Measurements from ENCODE around the gene ACAD11.

The ACAD11 gene

DNA sequence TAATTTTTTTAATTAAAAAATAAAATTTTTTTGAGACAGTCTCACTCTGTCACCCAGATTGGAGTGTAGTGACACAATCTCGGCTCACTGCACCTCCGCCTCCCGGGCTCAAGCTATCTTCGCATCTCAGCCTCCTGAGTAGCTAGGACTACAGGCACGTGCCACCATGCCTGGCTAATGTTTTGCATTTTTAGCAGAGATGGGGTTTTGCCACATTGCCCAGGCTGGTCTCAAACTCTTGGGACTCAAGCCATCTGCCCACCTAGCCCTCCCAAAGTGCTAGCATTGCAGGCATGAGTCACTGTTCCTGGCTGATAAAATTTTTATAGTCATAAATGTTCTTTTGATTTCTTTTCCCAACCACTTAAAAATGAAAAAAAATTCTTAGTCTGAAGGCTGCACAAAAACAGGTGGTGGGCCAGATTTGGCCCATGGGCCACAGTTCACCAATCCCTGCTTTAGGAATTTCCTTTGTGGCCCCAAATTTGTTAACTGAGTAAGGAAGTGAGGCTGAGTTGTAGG, 9.7 kb upstream of the ACAD11 start:
- no peaks in the 10 kb centered on the region for H3K4me1 ChIP-seq (ENCODE audit: control insufficient read depth, insufficient read depth, low read length)
- 91 to 92% methylated on average over 5 of the region's 5 CpGs for WGBS, 2 experiments
- H3K27ac ChIP-seq (ENCODE audit: insufficient read depth, low read depth, low read length, poor library complexity, severe bottlenecking) = no peak overlapping the region
- peaks cover 5% of the 10 kb centered on the region for H3K36me3 ChIP-seq (ENCODE audit: control insufficient read depth, insufficient read depth, low read length)
- H3K9me3 ChIP-seq (ENCODE audit: control insufficient read depth, low read length) = no peaks in the 10 kb centered on the region
- no peak overlapping the region for H3K4me3 ChIP-seq (ENCODE audit: insufficient read depth, low read depth, low read length)
- no peaks in the 10 kb centered on the region for H3K27me3 ChIP-seq (ENCODE audit: control insufficient read depth, insufficient read depth, low read length, poor library complexity, severe bottlenecking)

DNA sequence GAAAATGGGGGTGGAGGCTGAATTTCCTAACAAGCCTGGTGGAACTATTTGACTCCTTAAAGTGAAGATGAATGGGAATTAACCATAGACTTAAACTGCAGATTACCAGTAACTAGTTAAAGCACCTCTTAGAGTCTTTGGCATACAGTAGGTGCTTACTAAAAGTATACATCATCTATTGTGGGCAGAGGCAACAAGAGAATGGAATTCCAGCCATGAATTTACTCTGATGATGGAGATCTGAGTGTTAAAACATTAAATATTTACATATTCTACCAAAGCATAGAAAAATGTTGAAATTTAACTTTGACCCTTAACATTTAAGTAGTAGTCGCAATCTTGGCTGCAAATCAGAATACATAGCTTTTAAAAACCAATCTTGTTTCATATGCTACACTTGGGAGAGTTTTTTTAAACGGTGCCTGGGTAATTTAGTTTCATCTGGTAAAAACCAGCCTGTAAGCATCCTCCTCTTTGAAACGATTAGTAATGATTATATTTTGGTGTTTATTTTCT, 5.7 kb upstream of the ACAD11 start:
- H3K4me3 ChIP-seq (ENCODE audit: insufficient read depth, low read depth, low read length) = no peak overlapping the region
- H3K36me3 ChIP-seq (ENCODE audit: control insufficient read depth, insufficient read depth, low read length) = peaks cover 4% of the 10 kb centered on the region
- no peaks in the 10 kb centered on the region for H3K27me3 ChIP-seq (ENCODE audit: control insufficient read depth, insufficient read depth, low read length, poor library complexity, severe bottlenecking)
- WGBS, 2 experiments = 90 to 100% methylated on average over 2 of the region's 3 CpGs
- no peak overlapping the region for H3K27ac ChIP-seq (ENCODE audit: insufficient read depth, low read depth, low read length, poor library complexity, severe bottlenecking)
- H3K4me1 ChIP-seq (ENCODE audit: control insufficient read depth, insufficient read depth, low read length) = peaks cover 4% of the 10 kb centered on the region
- no peaks in the 10 kb centered on the region for H3K9me3 ChIP-seq (ENCODE audit: control insufficient read depth, low read length)

DNA sequence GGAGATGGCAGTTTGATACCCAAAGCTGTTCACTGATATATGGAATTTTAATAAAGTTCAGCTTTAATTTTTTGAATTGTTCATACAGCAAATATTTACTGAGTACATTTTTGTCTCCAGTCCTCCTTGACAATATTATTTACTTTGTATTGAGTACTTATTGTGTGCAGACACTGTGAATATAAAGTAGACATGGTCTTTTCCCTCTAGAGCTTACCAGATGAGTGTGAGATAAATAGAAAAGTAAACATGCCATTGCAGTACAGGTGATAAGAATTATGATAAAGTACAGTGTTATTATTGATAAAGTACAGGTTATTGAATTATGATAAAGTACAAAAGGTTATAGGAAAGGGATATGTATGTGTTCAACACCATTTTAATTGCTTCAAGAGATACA, 2.6 kb upstream of the ACAD11 start:
- no peaks in the 10 kb centered on the region for H3K27me3 ChIP-seq (ENCODE audit: control insufficient read depth, insufficient read depth, low read length, poor library complexity, severe bottlenecking)
- no peaks in the 10 kb centered on the region for H3K9me3 ChIP-seq (ENCODE audit: control insufficient read depth, low read length)
- H3K4me1 ChIP-seq (ENCODE audit: control insufficient read depth, insufficient read depth, low read length) = peaks cover 4% of the 10 kb centered on the region
- peaks cover 4% of the 10 kb centered on the region for H3K36me3 ChIP-seq (ENCODE audit: control insufficient read depth, insufficient read depth, low read length)
- H3K27ac ChIP-seq (ENCODE audit: insufficient read depth, low read depth, low read length, poor library complexity, severe bottlenecking) = no peak overlapping the region
- no peak overlapping the region for H3K4me3 ChIP-seq (ENCODE audit: insufficient read depth, low read depth, low read length)

DNA sequence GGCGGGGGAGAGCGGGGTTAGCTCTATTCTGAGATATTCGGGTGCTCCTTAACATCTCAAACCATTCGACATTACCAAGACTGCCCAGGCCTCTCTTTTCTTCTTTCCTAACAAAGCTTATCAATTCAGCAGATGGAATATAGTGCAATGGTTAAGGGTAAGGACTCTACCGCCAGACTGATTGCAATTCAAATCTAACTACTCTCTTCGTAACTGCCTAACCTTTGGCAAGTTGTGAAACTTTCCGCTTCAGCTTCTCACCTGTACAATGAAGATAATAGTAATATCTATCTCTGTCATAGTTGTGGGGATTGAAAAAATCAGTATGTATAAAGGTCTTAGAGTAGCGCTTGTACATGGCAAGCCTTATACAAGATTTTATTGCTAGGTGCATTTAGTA, 1.5 kb upstream of the ACAD11 start:
- WGBS, 2 experiments = 24% methylated on average over 4 to 8 of the region's 8 CpGs

DNA sequence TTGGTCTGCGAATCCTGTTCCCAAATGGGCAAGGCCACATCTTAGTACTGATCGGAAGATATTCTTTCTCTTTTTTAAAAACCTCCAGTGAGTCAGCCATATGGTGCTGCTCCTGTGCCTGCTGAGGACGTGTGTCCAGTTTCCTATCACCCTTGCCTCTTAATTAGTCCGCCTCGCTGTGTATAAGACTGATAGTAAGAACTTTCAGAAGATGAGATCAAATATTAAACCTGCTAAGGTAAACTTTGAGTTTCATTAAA, 1.1 kb upstream of the ACAD11 start:
- H3K27me3 ChIP-seq (ENCODE audit: control insufficient read depth, insufficient read depth, low read length, poor library complexity, severe bottlenecking) = no peaks in the 10 kb centered on the region
- peaks cover under 1% of the 10 kb centered on the region for H3K36me3 ChIP-seq (ENCODE audit: control insufficient read depth, insufficient read depth, low read length)
- H3K4me1 ChIP-seq (ENCODE audit: control insufficient read depth, insufficient read depth, low read length) = peaks cover 4% of the 10 kb centered on the region
- no peaks in the 10 kb centered on the region for H3K9me3 ChIP-seq (ENCODE audit: control insufficient read depth, low read length)
- peak overlapping the region; percentile 97 for H3K4me3 ChIP-seq (ENCODE audit: insufficient read depth, low read depth, low read length)
- H3K27ac ChIP-seq (ENCODE audit: insufficient read depth, low read depth, low read length, poor library complexity, severe bottlenecking) = no peak overlapping the region
- WGBS, 2 experiments = 2 to 4% methylated on average over 5 of the region's 5 CpGs

More for the DNA sequence above, 1.5 kb upstream of the ACAD11 start:
- peaks cover 4% of the 10 kb centered on the region for H3K36me3 ChIP-seq (ENCODE audit: control insufficient read depth, insufficient read depth, low read length)
- peaks cover 4% of the 10 kb centered on the region for H3K4me1 ChIP-seq (ENCODE audit: control insufficient read depth, insufficient read depth, low read length)
- peak overlapping the region; percentile 97 for H3K4me3 ChIP-seq (ENCODE audit: insufficient read depth, low read depth, low read length)
- no peaks in the 10 kb centered on the region for H3K27me3 ChIP-seq (ENCODE audit: control insufficient read depth, insufficient read depth, low read length, poor library complexity, severe bottlenecking)
- no peak overlapping the region for H3K27ac ChIP-seq (ENCODE audit: insufficient read depth, low read depth, low read length, poor library complexity, severe bottlenecking)
- no peaks in the 10 kb centered on the region for H3K9me3 ChIP-seq (ENCODE audit: control insufficient read depth, low read length)

DNA sequence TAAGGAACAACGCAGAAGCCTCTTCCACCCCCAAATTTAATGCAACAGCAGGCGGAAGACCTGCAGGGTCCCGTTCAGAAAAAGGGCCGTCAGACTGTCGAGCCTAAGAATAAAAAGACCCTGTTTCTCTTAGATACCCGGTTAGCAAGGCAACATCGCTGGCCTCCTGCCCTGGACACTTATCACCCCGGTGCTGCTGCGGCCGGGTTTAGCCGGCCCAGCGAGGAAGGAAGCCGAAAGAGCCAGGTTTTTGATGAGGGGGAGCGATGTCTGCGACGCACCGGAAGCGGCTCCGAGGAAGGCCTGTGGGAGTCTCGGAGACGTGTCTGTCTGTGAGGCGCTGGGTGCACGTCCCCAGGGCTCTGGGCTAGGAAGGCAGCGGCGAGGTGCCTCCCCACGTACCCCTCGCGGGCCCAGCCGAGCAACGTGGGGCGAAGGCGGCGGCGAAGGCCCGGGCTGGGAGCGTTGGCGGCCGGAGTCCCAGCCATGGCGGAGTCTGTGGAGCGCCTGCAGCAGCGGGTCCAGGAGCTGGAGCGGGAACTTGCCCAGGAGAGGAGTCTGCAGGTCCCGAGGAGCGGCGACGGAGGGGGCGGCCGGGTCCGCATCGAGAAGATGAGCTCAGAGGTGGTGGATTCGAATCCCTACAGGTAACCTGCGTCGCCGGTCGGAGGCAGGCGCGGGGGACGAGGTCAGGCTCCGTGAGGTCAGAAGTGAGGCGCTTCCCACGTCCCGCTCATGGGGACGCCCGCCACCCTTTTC, 622 bp upstream of the ACAD11 start, which contains the start of gene UBA5:
Gene UBA5 (plus strand): TSS at position 278 of the 759 bp plus-strand sequence. CDS start 209 bp downstream, at position 487.
- 0% methylated on average over 64 of the region's 64 CpGs for WGBS, 2 experiments

DNA sequence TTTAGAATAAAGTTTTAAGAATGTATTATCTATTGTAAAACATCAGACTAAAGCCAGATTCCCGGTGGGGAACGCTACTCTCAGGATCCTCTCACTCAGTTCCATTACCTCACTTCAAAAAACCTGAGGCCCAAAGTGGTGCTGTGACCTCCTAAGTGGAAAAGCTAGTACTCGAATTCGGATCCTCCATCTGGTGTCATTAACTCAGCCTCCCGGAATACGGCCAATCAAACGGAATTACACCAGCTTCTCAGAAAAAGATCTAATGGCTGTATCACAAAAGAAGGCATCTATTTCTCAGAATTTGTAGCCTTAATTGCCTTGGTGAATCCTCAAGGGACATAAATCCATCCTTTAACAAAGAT, 627 bp downstream of the ACAD11 start:
- Histone ChIP-seq H3K27ac (ENCODE audit: insufficient read depth, low read depth, low read length, poor library complexity, severe bottlenecking) (no peak overlapping the region), H3K27me3 (ENCODE audit: control insufficient read depth, insufficient read depth, low read length, poor library complexity, severe bottlenecking) (no peaks in the 10 kb centered on the region)
- 24 to 37% methylated on average over 7 of the region's 7 CpGs for WGBS, 2 experiments

More for the DNA sequence above, 622 bp upstream of the ACAD11 start, which contains the start of gene UBA5:
- H3K4me1 ChIP-seq (ENCODE audit: control insufficient read depth, insufficient read depth, low read length) = peaks cover 4% of the 10 kb centered on the region
- no peaks in the 10 kb centered on the region for H3K9me3 ChIP-seq (ENCODE audit: control insufficient read depth, low read length)
- peak within 1 kb of the TSS; percentile 97 for H3K4me3 ChIP-seq (ENCODE audit: insufficient read depth, low read depth, low read length)
- no peaks in the 10 kb centered on the region for H3K36me3 ChIP-seq (ENCODE audit: control insufficient read depth, insufficient read depth, low read length)
- H3K27me3 ChIP-seq (ENCODE audit: control insufficient read depth, insufficient read depth, low read length, poor library complexity, severe bottlenecking) = no peaks in the 10 kb centered on the region
- peak within 1 kb of the TSS; percentile 4 for H3K27ac ChIP-seq (ENCODE audit: insufficient read depth, low read depth, low read length, poor library complexity, severe bottlenecking)

DNA sequence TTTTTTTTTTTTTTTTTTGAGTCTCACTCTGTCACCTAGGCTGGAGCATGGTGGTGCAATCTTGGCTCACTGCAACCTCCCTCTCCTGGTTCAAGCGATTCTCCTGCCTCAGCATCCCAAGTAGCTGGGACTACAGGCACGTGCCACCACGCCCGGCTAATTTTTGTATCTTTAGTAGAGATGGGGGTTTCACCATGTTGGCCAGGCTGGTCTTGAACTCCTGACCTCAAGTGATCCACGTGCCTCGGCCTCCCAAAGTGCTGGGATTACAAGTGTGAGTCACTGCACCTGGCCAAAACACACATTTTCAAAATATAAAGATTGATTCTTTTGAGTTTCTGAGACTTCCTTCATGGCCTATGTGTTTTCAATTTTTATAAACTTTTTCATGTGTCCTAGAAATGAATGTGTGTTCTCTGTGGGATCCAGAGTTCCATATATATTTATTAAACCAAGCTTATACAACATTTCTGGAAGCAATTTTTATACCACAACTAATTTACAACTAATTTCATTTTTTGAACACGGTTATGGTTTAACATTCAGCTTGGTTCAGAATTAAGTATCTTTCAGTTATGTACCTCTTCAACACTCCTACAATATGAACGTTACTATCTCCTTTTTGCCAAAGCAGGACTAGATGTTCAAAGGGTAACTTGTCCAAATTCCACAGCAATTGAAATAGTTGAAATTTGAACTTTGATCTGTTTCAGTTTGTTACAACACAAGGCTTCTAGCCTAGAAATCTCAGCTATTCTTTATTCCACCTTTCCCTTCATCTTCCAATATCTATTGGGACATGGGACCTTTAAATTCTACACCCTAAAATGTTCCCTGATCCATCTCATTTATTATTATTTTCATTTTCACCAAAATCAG, 1.5 kb downstream of the ACAD11 start:
- H3K36me3 ChIP-seq (ENCODE audit: control insufficient read depth, insufficient read depth, low read length) = no peaks in the 10 kb centered on the region
- peaks cover 4% of the 10 kb centered on the region for H3K4me1 ChIP-seq (ENCODE audit: control insufficient read depth, insufficient read depth, low read length)
- H3K9me3 ChIP-seq (ENCODE audit: control insufficient read depth, low read length) = no peaks in the 10 kb centered on the region
- H3K27me3 ChIP-seq (ENCODE audit: control insufficient read depth, insufficient read depth, low read length, poor library complexity, severe bottlenecking) = no peaks in the 10 kb centered on the region
- no peak overlapping the region for H3K27ac ChIP-seq (ENCODE audit: insufficient read depth, low read depth, low read length, poor library complexity, severe bottlenecking)
- H3K4me3 ChIP-seq (ENCODE audit: insufficient read depth, low read depth, low read length) = no peak overlapping the region
- WGBS, 2 experiments = 93% methylated on average over 8 of the region's 8 CpGs

More for the DNA sequence above, 627 bp downstream of the ACAD11 start:
- H3K4me3 ChIP-seq (ENCODE audit: insufficient read depth, low read depth, low read length) = peak overlapping the region; percentile 97
- no peaks in the 10 kb centered on the region for H3K36me3 ChIP-seq (ENCODE audit: control insufficient read depth, insufficient read depth, low read length)
- H3K4me1 ChIP-seq (ENCODE audit: control insufficient read depth, insufficient read depth, low read length) = peaks cover 4% of the 10 kb centered on the region
- no peaks in the 10 kb centered on the region for H3K9me3 ChIP-seq (ENCODE audit: control insufficient read depth, low read length)

DNA sequence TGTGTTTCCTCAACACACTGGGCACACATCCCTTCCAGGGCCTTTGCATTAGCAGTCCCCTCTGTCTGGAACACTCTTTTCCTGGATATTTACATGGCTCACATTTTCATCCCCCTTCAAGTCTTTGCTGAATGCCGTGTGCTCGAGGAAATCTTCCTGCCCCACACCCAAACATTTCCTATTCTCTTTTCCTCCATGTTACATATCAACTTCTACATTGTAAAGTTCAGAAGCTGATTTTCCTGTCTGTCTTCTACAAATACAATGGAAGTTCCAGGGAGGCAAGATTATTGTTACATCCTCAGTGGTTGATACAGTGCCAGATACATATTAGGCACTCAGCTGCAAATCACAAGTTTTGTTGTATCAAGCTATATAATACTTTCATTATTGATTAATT, 4.1 kb downstream of the ACAD11 start:
- no peaks in the 10 kb centered on the region for H3K9me3 ChIP-seq (ENCODE audit: control insufficient read depth, low read length)
- H3K4me1 ChIP-seq (ENCODE audit: control insufficient read depth, insufficient read depth, low read length) = no peaks in the 10 kb centered on the region
- 90 to 92% methylated on average over 2 of the region's 2 CpGs for WGBS, 2 experiments
- H3K4me3 ChIP-seq (ENCODE audit: insufficient read depth, low read depth, low read length) = no peak overlapping the region
- H3K36me3 ChIP-seq (ENCODE audit: control insufficient read depth, insufficient read depth, low read length) = no peaks in the 10 kb centered on the region
- no peak overlapping the region for H3K27ac ChIP-seq (ENCODE audit: insufficient read depth, low read depth, low read length, poor library complexity, severe bottlenecking)
- no peaks in the 10 kb centered on the region for H3K27me3 ChIP-seq (ENCODE audit: control insufficient read depth, insufficient read depth, low read length, poor library complexity, severe bottlenecking)

DNA sequence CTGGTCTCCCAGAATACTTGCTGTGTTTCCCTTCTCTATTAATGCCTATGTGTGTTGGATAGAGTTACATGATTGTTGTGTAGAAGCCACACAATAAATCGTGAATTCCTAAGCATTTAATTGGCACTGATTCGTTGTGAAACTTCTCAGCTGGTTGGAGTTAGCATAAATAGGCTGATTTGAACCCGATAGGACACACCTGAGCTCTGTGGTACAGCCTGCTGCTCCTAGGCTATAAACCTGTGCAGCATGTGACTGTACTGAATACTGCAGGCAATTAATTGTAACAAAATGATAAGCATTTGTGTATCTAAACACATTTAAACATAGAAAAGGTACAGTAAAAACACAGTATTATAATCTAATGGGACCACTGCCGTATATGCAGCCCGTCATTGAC, 4.9 kb downstream of the ACAD11 start:
- H3K9me3 ChIP-seq (ENCODE audit: control insufficient read depth, low read length) = no peaks in the 10 kb centered on the region
- H3K27ac ChIP-seq (ENCODE audit: insufficient read depth, low read depth, low read length, poor library complexity, severe bottlenecking) = no peak overlapping the region
- no peaks in the 10 kb centered on the region for H3K27me3 ChIP-seq (ENCODE audit: control insufficient read depth, insufficient read depth, low read length, poor library complexity, severe bottlenecking)
- H3K4me3 ChIP-seq (ENCODE audit: insufficient read depth, low read depth, low read length) = no peak overlapping the region
- no peaks in the 10 kb centered on the region for H3K4me1 ChIP-seq (ENCODE audit: control insufficient read depth, insufficient read depth, low read length)
- 94% methylated on average over 5 of the region's 5 CpGs for WGBS, 2 experiments
- H3K36me3 ChIP-seq (ENCODE audit: control insufficient read depth, insufficient read depth, low read length) = no peaks in the 10 kb centered on the region

Data from ectodermal cell (in vitro differentiated cells).